MCF 10A (cell line): ENCODE results near the gene ALDH3A2. TPM values are rescaled to one million over a fixed set of nuclear protein-coding genes. Genes with fewer than 3 reads are reported as not detected.
"Not testable (repeated sequence)": the region's sequence is repeated elsewhere in the genome, so short reads cannot be mapped to it uniquely, and the experiment has no call there.

Source experiments
- BruUV-seq: library from RNA; stranded (reverse); fragments of 400-500 nt; replicated peaks from 2 replicates; lab custom pipeline; 2021; lab: Mats Ljungman, UMichigan
- CTCF ChIA-PET: fragments of 300-600 bp; sonication (Branson Sonifier 250); formaldehyde crosslinking; extraction: SDS; loops from one replicate; lab custom pipeline; 2021; ENCODE audit warnings: antibody characterized with exemption, inconsistent platforms; lab: Yijun Ruan, JAX
- POLR2A ChIA-PET: fragments of 300-600, 350-650 bp; sonication (Branson Sonifier 250); formaldehyde crosslinking; extraction: SDS; loops from one replicate; lab custom pipeline; 2020; ENCODE audit warnings: antibody characterized with exemption, inconsistent platforms; lab: Yijun Ruan, JAX
- DNase-seq: peaks from one replicate; pipeline ENCODE4 v3.0.0-alpha.2; 2018; ENCODE audit not compliant: unreplicated experiment
- H3K27ac Mint-ChIP-seq: one replicate; pipeline ENCODE4 v1.8.0; 2022; ENCODE audit warnings: mild to moderate bottlenecking, low read depth, mixed read lengths; ENCODE audit not compliant: unreplicated experiment
- H3K27me3 Mint-ChIP-seq: one replicate; pipeline ENCODE4 v1.8.0; 2022; ENCODE audit warnings: mixed read lengths; ENCODE audit not compliant: insufficient read depth, unreplicated experiment
- H3K36me3 Mint-ChIP-seq: one replicate; pipeline ENCODE4 v1.8.0; 2022; ENCODE audit warnings: mild to moderate bottlenecking, moderate library complexity, mixed read lengths; ENCODE audit not compliant: insufficient read depth, unreplicated experiment
- H3K4me1 Mint-ChIP-seq: one replicate; pipeline ENCODE4 v1.8.0; 2022; ENCODE audit warnings: mixed read lengths; ENCODE audit not compliant: insufficient read depth, unreplicated experiment
- H3K4me3 Mint-ChIP-seq: one replicate; pipeline ENCODE4 v1.8.0; 2022; ENCODE audit warnings: mild to moderate bottlenecking, moderate library complexity, mixed read lengths; ENCODE audit not compliant: unreplicated experiment
- H3K9me3 Mint-ChIP-seq: one replicate; pipeline ENCODE4 v1.8.0; 2022; ENCODE audit warnings: mixed read lengths; ENCODE audit not compliant: unreplicated experiment
- CTCF ChIP-seq: fragments of 200-600 bp; IDR thresholded peaks from one replicate; pipeline ENCODE4 v1.8.0; 2022; ENCODE audit warnings: antibody characterized with exemption, mild to moderate bottlenecking; ENCODE audit not compliant: unreplicated experiment
- intact Hi-C: fragments of 100-400 bp; cut with micrococcal nuclease; formaldehyde crosslinking; loops from 2 replicates; pipeline ENCODE4 v1.14.1; 2022
- total RNA-seq: library from RNA; stranded (reverse); gene quantifications from 2 replicates; pipeline ENCODE4 v1.2.3, GENCODE V29; 2022

Gene ALDH3A2
- total RNA-seq, 1 experiment from 2014 or later, result 50.9 TPM

GRCh38 chr17:19678581-19679453 lies 30.3 kb downstream of the ALDH3A2 start:
- H3K36me3 Mint-ChIP-seq, result peaks cover 66% of the 10 kb centered on the region
- no peak overlapping the region for H3K27ac Mint-ChIP-seq
- H3K9me3 Mint-ChIP-seq, result no peaks in the 10 kb centered on the region
- H3K4me3 Mint-ChIP-seq, result no peak overlapping the region
- ChIA-PET CTCF (interaction anchor here (0.6 to 1.0 kb wide), 3 partner anchors 9 to 83 kb away, joined by 3 to 4 read pairs (median 3); no protein-coding TSS in a partner anchor), POLR2A (interaction anchor here (0.6 to 2.4 kb wide), 6 partner anchors 9 to 49 kb away, joined by 3 to 9 read pairs (median 4); no protein-coding TSS in a partner anchor)
- intact Hi-C loops, result no loop called here
- no peak for DNase-seq
- no peak for TF ChIP-seq CTCF
- no peaks in the 10 kb centered on the region for H3K4me1 Mint-ChIP-seq
- no TSS peak for BruUV-seq
- no peaks in the 10 kb centered on the region for H3K27me3 Mint-ChIP-seq

- ChIA-PET POLR2A (interaction anchor here (1.9 kb wide), 1 partner anchor 9 kb away, joined by 4 read pairs; no protein-coding TSS in a partner anchor), CTCF (interaction anchor here (0.8 to 1.5 kb wide), 3 partner anchors 25 to 83 kb away, joined by 3 to 4 read pairs (median 3); no protein-coding TSS in a partner anchor)
- Mint-ChIP-seq H3K4me3 (no peak overlapping the region), H3K27me3 (no peaks in the 10 kb centered on the region), H3K4me1 (no peaks in the 10 kb centered on the region), H3K36me3 (peaks cover 39% of the 10 kb centered on the region), H3K27ac (no peak overlapping the region), H3K9me3 (no peaks in the 10 kb centered on the region)
- intact Hi-C loops, result no loop called here
- no TSS peak for BruUV-seq
- TF ChIP-seq CTCF, result no peak
- DNase-seq, result no peak
These were observed 34.6 kb downstream of the ALDH3A2 start for GRCh38 chr17:19683117-19683516.

- CTCF ChIA-PET, result interaction anchor here (0.6 to 1.5 kb wide), 3 partner anchors 34 to 69 kb away, joined by 3 to 5 read pairs (median 4); no protein-coding TSS in a partner anchor
- intact Hi-C loops, H3K9me3 Mint-ChIP-seq, DNase-seq, H3K4me1 Mint-ChIP-seq, H3K4me3 Mint-ChIP-seq, H3K27me3 Mint-ChIP-seq, H3K27ac Mint-ChIP-seq, BruUV-seq: not testable (repeated sequence)
- POLR2A ChIA-PET, result interaction anchor here (0.6 kb wide), 1 partner anchor 64 kb away, joined by 3 read pairs; no protein-coding TSS in a partner anchor
- peaks cover 27% of the 10 kb centered on the region for H3K36me3 Mint-ChIP-seq
These were observed 36.5 kb downstream of the ALDH3A2 start for GRCh38 chr17:19684909-19685580.

- Mint-ChIP-seq H3K27me3 (no peaks in the 10 kb centered on the region), H3K4me1 (no peaks in the 10 kb centered on the region), H3K27ac (no peak overlapping the region), H3K36me3 (peaks cover 18% of the 10 kb centered on the region), H3K4me3 (no peak overlapping the region), H3K9me3 (no peaks in the 10 kb centered on the region)
- intact Hi-C loops, result no loop called here
- CTCF ChIA-PET, result interaction anchor here (0.5 kb wide), 1 partner anchor 37 kb away, joined by 3 read pairs; no protein-coding TSS in a partner anchor
- TF ChIP-seq CTCF, result no peak
- no TSS peak for BruUV-seq
- DNase-seq, result no peak
- POLR2A ChIA-PET, result interaction anchor here (0.5 to 1.6 kb wide), 3 partner anchors 12 to 41 kb away, joined by 3 to 4 read pairs (median 3); no protein-coding TSS in a partner anchor
These were observed 38.0 kb downstream of the ALDH3A2 start for GRCh38 chr17:19686400-19687090.
